GM12878 (cell line): ENCODE results near the gene OGFR.
A peak's percentile ranks its signal among the peaks of the same experiment; 100 is the strongest.

Source experiments
- BCL3 ChIP-seq: IDR thresholded peaks from 2 replicates; pipeline ENCODE4 v1.6.1; 2011; ENCODE audit warnings: borderline replicate concordance, low read depth, mild to moderate bottlenecking, moderate library complexity, low read length; ENCODE audit not compliant: insufficient read depth, poor library complexity, severe bottlenecking
- CEBPB ChIP-seq, 2 experiments: fragments of 150-350 bp in 1 of 2; IDR thresholded peaks; 2 replicates each; pipeline ENCODE4 v1.6.1; 2012 to 2014; ENCODE audit warnings: low read depth in 2 of 2, low read length in 2 of 2, borderline replicate concordance in 1 of 2, inconsistent platforms in 1 of 2
- CHD2 ChIP-seq: IDR thresholded peaks from 2 replicates; pipeline ENCODE4 v1.6.1; 2011; ENCODE audit warnings: low read depth, low read length, improper control_type of control experiment, borderline replicate concordance
- ELK1 ChIP-seq: IDR thresholded peaks from 2 replicates; pipeline ENCODE4 v1.6.1; 2012; ENCODE audit warnings: low read depth, low read length, improper control_type of control experiment
- ESRRA ChIP-seq: IDR thresholded peaks from 2 replicates; pipeline ENCODE4 v1.6.1; 2012; ENCODE audit warnings: mild to moderate bottlenecking, low read length, improper control_type of control experiment
- GABPA ChIP-seq: IDR thresholded peaks from 2 replicates; pipeline ENCODE4 v1.6.1; 2014; ENCODE audit warnings: antibody characterized with exemption, low read depth, mild to moderate bottlenecking, inconsistent platforms
- MAX ChIP-seq: IDR thresholded peaks from 2 replicates; pipeline ENCODE4 v1.6.1; 2012; ENCODE audit warnings: low read depth, low read length, improper control_type of control experiment
- NR2C1 ChIP-seq: fragments of 450-650 bp; IDR thresholded peaks from 2 replicates; pipeline ENCODE4 v1.6.1; 2017; ENCODE audit warnings: antibody characterized with exemption, mild to moderate bottlenecking, moderate library complexity
- POLR2AphosphoS5 ChIP-seq: IDR thresholded peaks from 2 replicates; pipeline ENCODE4 v1.6.1; 2011; ENCODE audit warnings: mild to moderate bottlenecking, low read length, inconsistent platforms
- SP1 ChIP-seq: IDR thresholded peaks from one replicate; pipeline ENCODE4 v1.6.1; 2011; ENCODE audit warnings: low read depth, low read length
- SPI1 ChIP-seq: IDR thresholded peaks from 2 replicates; pipeline ENCODE4 v1.6.1; 2011; ENCODE audit warnings: low read depth, mild to moderate bottlenecking, low read length, moderate library complexity, borderline replicate concordance; ENCODE audit not compliant: insufficient read depth
- TBL1XR1 ChIP-seq: IDR thresholded peaks from 2 replicates; pipeline ENCODE4 v1.6.1; 2012; ENCODE audit warnings: low read depth, low read length, improper control_type of control experiment
- TF ChIP-seq, protein P1 (sequence below), 3 experiments: IDR thresholded peaks in 2 of 3; conservative IDR thresholded peaks in 1 of 3; 2 replicates each; pipeline ENCODE4 v1.5.1; 2011; ENCODE audit warnings: low read depth in 3 of 3, low read length in 3 of 3, mild to moderate bottlenecking in 3 of 3, control low read depth in 2 of 3, moderate library complexity in 2 of 3, inconsistent platforms in 1 of 3, mixed read lengths in 1 of 3; ENCODE audit not compliant: control insufficient read depth in 2 of 3, insufficient read depth in 1 of 3; ENCODE audit errors: extremely low read depth in 1 of 3

- TF ChIP-seq TBL1XR1 (no peak), SP1 (no peak), POLR2AphosphoS5 (no peak), BCL3 (no peak), GABPA (no peak), MAX (no peak), SPI1 (no peak), CEBPB (IDR thresholded peaks at IDR 0.05; ENCODE audit: borderline replicate concordance in 1 of 2, low read depth in 2 of 2, low read length in 2 of 2) (no peak), ESRRA (no peak), ELK1 (no peak), NR2C1 (no peak), CHD2 (no peak)
- TF ChIP-seq, protein P1, sequence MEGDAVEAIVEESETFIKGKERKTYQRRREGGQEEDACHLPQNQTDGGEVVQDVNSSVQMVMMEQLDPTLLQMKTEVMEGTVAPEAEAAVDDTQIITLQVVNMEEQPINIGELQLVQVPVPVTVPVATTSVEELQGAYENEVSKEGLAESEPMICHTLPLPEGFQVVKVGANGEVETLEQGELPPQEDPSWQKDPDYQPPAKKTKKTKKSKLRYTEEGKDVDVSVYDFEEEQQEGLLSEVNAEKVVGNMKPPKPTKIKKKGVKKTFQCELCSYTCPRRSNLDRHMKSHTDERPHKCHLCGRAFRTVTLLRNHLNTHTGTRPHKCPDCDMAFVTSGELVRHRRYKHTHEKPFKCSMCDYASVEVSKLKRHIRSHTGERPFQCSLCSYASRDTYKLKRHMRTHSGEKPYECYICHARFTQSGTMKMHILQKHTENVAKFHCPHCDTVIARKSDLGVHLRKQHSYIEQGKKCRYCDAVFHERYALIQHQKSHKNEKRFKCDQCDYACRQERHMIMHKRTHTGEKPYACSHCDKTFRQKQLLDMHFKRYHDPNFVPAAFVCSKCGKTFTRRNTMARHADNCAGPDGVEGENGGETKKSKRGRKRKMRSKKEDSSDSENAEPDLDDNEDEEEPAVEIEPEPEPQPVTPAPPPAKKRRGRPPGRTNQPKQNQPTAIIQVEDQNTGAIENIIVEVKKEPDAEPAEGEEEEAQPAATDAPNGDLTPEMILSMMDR (IDR thresholded peaks at IDR 0.05 in 2 of 3, conservative IDR thresholded peaks at IDR 0.05 in 1 of 3; ENCODE audit: control insufficient read depth in 2 of 3, extremely low read depth in 1 of 3, insufficient read depth in 1 of 3, low read depth in 3 of 3, low read length in 3 of 3) = peak in 1 of 3 experiments; percentile 16; a peak in 1 of 6 replicates
These were observed 511 bp upstream of the OGFR start for GRCh38 chr20:62804021-62804626.
